Stimulated activated CD4-positive, alpha-beta T cell treated with anti-CD3 and anti-CD28 coated beads, Interleukin-15, amount 100 ng/mL, for 1 hour (primary cell): ENCODE data around the gene TMEM11.
A peak's percentile ranks its signal among the peaks of the same experiment; 100 is the strongest.

Experiments
- DNase-seq, 2 donors: peaks; one replicate each; pipeline ENCODE4 v3.0.0-alpha.2; 2020; ENCODE audit warnings: low read depth in 1 of 2, low spot score in 1 of 2

TMEM11 gene

GRCh38 chr17:21214015-21214776, at the start of gene TMEM11:
Gene TMEM11, minus strand, starts transcription at chr17:21214161. Its CDS starts 9 bp downstream, at chr17:21214152.
- peak; percentile 90 to 93 for DNase-seq

DNA sequence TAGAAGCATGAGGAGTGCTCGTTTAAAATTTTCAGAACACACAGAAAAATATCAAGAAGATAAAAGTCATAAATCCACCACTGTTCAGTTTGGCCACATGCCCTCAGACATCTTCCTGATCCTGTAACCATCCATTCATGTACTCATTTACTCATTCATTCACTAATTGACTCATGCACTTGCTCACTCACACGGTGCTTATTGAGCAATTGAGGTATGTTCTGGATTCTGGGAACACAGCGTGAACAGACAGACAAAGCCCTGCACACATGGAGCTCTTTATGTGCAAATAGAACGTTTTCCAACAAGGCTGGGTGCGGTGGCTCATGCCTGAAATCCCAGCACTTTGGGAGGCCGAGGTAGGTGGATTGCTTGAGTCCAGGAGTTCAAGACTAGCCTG, 49.4 kb upstream of the TMEM11 start:
- DNase-seq, result no peak

DNA sequence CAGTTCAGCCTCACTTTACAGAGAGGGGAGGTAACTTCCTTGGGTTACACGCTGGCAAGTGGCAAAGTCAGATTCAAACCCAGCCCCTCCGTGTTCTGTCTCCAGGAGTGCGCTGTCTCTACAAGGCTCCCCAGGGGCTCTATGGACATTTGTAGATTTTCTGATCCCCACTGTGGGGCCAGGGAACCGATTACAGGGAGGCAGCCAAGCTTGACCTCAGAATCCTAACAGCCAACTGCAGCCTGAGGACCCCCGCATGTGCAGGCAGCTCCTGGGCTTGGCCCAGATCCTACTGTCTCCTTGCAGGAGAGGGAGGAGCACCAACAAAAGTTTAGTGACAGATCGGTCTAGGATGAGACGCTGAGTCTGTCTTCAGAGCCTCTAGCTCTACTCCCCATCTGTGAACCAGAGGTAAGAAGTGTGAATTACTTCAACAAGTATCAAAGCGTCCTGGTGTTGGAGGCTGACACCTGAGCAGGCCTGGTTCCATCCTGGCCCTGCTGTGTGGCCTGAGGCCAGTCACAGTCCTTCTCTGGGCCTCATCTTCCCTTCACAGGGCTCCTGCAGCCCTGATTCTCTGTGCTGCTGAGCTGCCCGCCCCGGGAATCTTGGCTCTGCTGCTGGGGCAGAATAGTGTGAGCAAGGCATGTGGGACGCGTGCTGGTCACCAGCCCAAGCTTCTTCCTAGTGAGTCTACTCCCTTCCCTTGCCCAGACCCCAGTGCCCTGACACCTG, 48.5 kb upstream of the TMEM11 start:
- DNase-seq, result no peak

DNA sequence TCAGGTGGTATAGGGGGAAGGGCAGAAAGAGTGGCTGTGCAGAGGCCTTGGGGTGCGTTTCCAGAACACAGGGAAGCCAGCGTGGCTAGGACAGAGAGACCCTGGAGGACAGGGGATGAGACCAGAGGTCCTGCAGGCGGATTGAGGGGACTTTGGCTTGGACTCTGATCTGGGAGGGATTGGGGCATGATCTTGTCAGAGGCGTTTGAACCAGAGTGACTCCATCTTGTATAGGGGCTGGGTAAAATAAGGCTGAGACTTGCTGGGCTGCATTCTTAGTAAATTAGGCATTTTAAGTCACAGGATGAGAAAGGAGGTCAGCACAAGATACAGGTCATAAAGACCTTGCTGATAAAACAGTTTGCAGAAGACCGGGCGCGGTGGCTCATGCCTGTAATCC, 44.6 kb upstream of the TMEM11 start:
- DNase-seq, result no peak

- no peak for DNase-seq
Observed at GRCh38 chr17:21253646-21254441, 39.9 kb upstream of the TMEM11 start.

GRCh38 chr17:21252796-21253645, 39.1 kb upstream of the TMEM11 start, which contains the start of gene NATD1:
Gene NATD1, minus strand, starts transcription at chr17:21253410. Its CDS starts 146 bp downstream, at chr17:21253264.
- DNase-seq, result peak; percentile 54 to 63

DNA sequence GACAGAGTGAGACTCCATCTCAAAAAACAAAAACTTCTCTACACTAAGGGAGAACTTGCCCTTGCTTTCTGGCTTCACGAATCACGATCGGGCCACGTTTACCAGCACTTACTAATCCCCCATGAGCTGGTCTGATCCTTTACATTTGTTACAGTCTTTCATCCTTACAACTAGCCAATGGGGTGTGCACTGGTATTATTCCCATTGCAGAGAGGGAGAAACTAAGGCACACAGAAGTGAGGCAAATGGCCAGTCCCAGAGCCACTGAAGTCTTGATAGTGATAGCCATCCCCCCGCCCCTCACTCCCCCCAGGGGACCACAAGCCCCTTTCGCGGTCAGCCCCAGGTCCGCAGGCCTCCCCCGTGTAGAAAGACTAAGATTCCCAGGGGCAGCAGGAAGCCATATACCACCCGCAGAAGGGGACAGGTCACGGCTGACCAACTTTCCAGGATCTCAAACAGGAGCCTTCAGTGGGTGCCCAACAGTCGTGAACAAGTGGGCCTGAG, 38.4 kb upstream of the TMEM11 start:
- no peak for DNase-seq

DNA sequence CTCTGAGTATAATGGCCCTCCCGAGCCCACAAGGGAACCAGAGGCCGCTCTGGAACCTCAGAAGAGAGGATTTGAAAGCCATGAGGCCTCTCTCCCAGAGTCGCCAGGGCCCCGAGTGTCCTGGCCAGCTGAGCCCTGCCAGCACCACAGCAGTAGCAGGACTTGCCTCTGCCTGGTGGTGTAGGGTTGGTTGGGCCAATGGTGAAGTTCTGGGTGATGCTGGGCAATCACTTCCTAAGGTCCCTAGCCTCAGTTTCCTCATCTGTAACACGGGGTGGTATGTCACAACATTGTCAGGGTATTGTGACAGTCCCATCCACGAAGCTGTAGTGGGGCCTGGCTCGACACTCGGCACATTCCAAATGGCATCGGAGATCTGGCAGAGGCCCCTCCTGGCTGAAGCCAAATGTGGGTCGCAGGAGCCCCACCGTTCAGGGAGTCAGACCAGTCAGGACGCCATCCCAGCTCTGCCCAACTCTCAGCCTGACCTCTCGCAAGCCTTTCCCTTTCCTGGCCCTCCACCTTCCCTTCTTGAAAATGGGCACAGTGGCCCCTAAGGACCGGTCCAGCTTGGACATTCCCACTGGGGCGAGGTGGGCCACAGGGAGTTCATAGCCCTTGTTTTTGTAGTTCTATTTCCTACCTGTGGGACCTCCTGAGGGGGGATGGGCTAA, 37.5 kb upstream of the TMEM11 start:
- no peak for DNase-seq

DNA sequence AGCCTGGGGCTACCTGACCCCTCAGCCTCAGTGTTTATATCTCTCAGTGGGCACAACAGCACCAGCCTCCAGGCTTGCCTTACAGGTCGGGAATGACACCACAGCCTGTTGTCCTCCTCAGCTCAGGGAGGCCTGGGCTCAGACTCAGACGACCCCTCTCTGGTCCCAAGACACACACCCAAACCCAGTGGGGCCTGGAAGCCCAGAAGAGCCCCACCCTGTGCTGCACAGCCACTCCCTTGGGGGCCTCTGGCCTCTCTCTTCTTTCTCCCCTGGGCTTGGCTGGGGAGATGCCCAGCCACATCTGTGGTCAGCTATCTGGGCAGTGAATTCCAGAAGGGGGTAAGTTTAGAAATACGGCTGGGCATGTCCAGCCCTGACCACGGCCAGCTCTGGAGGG, 36.9 kb upstream of the TMEM11 start:
- DNase-seq, result no peak

DNA sequence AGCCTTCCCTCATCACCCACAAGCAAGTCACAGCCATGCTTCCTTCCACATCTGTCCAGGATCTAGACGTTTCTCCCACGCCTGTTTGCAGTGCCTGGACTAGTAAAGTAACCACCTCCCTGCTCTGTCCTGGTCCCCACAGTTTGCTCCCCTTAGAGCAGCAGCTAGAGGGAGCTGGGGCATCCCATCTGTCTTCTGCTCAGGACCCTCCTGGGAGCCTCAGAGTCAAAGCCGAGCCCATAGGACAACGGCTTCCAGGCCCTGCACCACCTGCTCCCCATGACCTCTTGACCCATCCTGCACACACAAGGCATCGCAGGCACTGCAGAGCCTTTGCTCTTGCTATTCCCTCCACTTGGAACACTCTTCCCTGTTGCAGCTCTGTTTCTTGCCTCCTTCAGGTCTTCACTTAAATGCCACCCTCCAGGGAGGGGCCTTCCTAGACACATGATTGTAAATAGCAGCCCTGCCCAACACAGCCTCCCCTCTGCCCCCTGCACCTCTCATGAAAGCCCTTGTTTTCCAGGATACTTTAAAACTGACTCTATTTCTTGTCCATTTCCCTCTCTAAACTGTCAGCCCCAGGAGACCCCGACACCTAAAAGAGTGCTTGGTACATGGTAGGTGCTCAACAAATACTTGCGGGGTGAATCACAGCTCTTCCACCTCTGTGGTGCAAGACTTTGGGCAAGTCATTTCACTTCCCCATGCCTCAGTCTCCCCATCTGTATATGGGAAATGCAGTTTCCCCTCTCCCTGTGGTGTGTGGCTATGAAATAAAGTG, 36.2 kb upstream of the TMEM11 start:
- DNase-seq, result no peak

GRCh38 chr17:21249086-21249795, 35.3 kb upstream of the TMEM11 start:
- DNase-seq, result no peak

- DNase-seq, result no peak
Observed at GRCh38 chr17:21248500-21248899, 34.5 kb upstream of the TMEM11 start.

DNA sequence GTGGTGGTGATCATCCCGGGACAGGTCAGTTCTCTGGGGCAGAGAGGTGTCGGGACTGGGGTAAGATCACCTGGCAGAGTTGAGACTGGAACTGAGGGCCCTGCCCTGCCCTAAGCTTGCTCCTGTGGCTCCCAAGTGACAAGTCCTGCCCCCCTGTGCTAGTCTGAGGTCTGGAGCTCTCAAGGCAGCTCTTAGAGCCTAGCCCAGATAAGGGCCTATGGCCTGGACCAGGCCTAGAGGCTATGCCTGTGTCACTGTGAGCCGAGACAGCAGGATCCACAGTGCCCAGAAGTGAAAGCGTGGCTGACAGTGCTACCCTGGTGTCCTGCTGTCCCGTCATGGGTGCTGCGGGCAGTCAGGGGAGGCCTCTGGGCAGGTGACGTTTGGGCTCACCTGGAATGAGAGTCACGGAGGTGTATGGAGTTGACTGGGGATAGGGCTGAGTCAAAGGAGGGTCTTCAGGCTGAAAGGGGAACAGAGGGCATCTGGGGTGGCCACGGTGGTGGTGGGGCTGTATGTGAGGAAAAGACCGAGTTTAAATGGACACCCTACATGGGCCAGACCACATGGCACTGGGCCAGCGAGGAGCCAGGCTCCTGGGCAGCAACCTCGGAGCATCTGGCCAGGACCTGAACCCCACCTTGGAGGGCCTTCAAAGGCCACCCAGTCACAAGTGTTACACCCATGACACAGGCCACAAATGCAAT, 33.7 kb upstream of the TMEM11 start:
- no peak for DNase-seq

- DNase-seq, result no peak
Observed at GRCh38 chr17:21246698-21247097, 32.7 kb upstream of the TMEM11 start.

- no peak for DNase-seq
Observed at GRCh38 chr17:21245639-21246084, 31.7 kb upstream of the TMEM11 start.

- no peak for DNase-seq
Observed at GRCh38 chr17:21243516-21244303, 29.7 kb upstream of the TMEM11 start.
